HG03342 (cell line): ENCODE results near the gene FGF1.
"Not testable (repeated sequence)": the region's sequence is repeated elsewhere in the genome, so short reads cannot be mapped to it uniquely, and the experiment has no call there.

ENCODE experiments used
- ATAC-seq: cut with Tn5 transposase; IDR thresholded peaks from one replicate; pipeline ENCODE4 v1.9.1; 2021; ENCODE audit warnings: mild to moderate bottlenecking, moderate library complexity; ENCODE audit not compliant: unreplicated experiment

FGF1 gene

GRCh38 chr5:142671266-142671665 is 14.6 kb downstream of the FGF1 start:
- ATAC-seq = no peak

GRCh38 chr5:142670804-142671203 is 15.1 kb downstream of the FGF1 start:
- ATAC-seq = no peak

DNA sequence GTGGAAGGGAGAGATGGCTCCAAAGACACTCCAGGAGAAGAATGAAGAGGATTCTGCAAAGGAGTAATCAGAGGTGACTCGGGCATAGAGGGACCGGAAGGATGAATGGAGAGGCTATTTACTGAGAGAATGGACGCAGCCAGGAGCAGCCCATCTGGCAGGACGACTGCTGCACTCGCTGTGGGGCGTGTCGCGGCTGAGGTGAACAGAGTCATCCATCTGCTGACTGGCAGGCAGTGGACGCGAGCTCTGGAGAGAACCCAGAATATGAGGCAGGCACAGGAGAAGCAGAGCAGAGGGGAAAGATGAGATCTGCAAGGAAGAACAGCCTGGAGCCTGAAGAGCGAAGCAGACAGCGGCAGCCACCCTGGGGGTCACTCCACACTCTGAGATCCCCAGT is 16.4 kb downstream of the FGF1 start:
- no peak for ATAC-seq

DNA sequence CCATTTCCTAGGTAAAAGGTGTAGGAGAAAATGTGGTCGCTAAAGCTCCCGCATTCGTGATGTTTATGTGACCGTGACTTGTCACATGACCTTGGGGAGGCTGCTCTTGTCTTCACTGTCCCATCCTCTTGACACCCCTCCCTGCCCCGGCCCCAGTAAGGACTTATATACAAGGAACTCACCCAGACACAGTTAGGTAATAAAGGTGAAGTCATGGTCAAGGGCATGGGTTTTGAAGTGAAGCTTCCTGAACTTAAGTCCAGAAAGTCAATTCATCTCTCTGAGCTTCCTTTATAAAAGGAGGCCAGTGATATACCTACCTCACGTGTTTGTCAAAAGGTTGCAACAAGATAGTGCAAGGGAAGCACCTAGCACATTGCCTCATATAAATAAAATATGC is 17.6 kb downstream of the FGF1 start:
- no peak for ATAC-seq

GRCh38 chr5:142667831-142668230 is 18.1 kb downstream of the FGF1 start:
- no peak for ATAC-seq

DNA sequence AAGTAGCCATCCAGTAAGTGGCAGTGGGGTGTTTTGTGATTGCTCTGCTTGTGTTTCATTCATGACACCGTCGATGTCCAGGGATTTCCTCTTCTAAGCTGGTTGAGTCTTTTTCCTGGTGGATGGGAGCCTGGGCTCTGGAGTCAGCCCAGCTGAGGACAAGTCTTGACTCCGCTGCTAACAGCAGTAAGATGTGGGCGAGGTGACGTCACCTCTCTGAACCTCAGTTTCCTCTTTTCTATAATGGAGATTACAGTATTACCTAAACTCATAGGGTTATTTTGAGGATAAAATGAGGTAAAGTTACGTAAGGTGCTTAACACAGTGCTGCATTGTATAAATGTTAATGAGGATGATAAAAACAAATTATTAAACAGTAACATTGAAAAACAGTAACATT is 21.3 kb downstream of the FGF1 start:
- no peak for ATAC-seq

DNA sequence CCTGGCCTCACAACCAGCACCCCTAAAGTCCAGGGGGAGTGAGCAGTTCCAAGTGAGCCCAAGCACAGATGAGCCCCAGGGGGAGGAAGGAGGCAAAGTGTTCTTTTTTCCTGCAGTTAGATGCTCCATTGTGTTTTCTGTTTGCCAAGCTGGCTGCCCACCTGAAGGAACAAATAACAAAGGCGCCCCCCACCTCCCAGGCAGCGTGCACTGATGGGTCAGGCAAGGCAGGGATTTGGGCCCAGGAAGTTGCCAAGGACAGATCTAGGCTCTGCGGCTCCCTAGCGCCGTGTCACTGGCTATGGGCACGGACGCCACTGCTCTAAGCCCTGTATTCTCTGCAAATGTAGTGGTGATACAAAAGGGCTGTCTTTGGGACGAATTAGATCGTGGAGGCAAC is 21.8 kb downstream of the FGF1 start:
- no peak for ATAC-seq

DNA sequence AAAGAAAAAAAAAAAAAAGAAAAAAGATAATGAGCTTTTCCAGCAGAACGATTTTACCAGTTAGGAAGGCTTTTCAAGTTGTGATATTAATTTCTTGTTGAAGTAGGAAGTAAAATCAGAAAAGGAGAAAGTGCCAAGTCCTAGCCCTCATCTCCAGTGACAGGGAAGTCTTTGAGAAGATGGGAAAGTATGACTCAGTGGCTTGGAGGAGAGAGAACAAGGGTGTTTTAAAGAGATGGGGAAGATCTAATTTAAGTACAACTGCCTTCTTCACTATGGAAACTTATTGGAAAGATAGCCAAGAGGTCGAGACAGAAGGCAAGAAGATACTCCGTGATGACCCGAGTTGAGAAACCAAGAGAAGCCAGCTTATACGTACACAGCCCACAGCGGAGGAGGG is 22.6 kb downstream of the FGF1 start:
- ATAC-seq = no peak

DNA sequence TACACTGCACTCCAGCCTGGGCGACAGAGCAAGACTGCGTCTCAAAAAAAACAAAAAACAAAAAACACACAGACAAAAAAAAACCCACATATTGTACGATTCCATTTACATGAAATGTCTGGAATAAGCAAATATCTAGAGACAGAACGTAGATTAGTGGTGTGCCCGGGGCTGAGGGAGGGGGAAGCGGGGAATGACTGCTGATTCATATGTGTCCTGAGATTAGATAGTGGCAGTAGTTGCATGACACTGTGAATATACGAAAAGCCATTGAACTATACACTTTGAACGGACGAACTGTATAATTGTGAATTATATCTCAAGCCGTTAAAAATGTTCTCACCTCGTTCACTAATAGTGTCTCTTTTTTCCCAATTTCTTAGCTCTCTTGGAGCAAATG is 23.9 kb downstream of the FGF1 start:
- no peak for ATAC-seq

- ATAC-seq = no peak
Measured at GRCh38 chr5:142661143-142661542, 24.7 kb downstream of the FGF1 start.

DNA sequence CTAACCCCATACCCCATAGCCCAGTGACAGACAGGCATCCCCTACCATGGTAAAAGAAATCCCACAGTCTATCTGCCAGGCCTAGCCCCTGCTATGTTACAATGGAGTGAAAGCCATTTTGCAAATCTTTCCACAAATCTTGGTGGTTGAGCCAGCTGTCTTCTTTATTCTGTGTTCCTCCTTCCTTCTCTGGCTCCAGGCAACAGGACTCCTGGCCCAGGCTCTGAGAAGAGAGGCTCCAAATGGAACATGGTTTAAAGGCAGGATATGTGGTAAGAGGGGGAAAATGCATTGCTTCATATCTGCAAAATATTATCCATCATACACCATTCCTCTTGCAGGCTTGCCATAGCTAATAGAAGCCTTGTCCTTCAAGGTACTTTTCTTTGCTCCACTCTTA is 25.2 kb downstream of the FGF1 start:
- ATAC-seq = no peak

DNA sequence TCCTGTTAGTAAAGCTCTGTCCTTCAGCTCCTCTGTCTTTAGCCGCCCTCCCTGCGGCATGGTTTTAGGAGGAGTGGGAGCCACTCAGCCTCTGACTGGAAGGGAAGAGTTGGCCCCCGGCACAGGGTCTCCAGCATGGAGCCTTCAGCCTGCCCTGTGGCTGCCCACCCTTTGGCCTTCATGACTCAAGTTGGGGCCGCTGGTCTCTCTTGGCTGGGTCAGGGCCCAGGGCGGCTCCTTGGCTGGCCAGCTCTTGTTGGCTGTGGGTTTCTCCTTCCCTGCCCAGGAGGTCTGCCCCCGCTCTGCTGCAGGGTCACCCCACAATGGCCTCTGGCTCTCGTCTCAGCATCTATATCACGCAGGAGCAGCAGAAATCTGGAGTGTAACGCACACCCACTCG is 25.7 kb downstream of the FGF1 start:
- no peak for ATAC-seq

DNA sequence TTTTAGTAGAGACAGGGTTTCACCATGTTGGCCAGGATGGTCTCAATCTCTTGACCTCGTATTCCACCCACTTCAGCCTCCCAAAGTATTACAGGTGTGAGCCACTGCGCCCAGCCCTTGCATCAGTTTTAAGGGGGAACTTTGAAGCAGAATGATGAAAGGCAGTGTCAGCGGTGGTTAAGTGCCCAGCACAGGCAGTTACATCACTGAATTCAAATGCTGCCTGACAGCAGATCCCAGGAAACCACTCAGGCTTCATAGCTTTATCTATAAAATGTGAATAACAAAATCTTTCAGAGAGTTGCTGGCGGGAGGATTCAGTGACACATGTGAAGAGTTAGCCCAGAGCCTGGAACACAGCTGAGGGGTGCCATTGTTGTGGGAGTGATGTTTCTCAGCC is 26.5 kb downstream of the FGF1 start:
- no peak for ATAC-seq

DNA sequence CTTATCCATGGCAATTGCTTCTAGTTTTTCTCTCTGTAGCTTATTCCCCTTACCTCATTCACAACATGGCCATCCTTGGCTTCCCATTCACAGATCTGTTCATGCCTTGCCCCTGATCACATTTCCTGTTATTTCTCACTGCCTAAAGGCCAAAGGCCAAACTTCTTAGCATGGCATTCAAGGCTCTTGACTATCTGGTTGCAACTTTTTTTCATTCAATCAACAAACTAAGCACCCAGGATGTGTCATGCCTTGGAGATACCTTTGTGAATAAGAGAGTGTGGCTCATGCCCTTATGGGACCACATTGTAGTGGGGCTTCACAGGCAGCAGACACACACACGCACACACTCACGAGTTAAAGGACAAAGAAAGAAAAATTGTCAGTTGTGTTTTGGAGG is 27.6 kb downstream of the FGF1 start:
- ATAC-seq = no peak

GRCh38 chr5:142657446-142657845 is 28.4 kb downstream of the FGF1 start:
- ATAC-seq = no peak

GRCh38 chr5:142655339-142656267 is 30.3 kb downstream of the FGF1 start:
- peak; percentile 95 for ATAC-seq

DNA sequence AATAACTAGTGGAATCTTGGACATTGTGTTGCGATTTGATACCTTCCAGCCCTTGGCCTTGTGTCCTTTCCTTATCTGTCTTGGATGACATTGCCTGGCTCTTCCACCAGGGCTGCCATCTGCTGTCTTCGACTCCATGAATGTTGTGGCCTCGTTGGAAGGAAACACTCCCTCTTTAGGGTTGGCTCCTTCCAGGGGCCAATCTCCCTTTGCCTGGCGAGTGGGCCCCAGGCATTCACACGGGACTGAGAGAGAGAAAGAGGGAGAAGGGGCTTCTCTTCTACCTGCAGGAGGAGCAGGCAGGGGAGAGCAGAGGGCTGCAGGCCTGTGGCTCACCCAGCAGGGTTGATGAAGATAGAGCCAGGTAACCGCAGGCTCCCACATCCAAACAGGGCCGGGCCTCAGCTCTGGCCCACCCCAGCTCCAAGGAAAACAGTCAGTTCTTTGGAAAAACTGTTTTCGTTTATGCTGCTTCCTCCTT is 31.3 kb downstream of the FGF1 start:
- ATAC-seq = no peak

GRCh38 chr5:142653321-142653720 is 32.6 kb downstream of the FGF1 start:
- no peak for ATAC-seq

- ATAC-seq = no peak
Measured at GRCh38 chr5:142652563-142652962, 33.3 kb downstream of the FGF1 start.

DNA sequence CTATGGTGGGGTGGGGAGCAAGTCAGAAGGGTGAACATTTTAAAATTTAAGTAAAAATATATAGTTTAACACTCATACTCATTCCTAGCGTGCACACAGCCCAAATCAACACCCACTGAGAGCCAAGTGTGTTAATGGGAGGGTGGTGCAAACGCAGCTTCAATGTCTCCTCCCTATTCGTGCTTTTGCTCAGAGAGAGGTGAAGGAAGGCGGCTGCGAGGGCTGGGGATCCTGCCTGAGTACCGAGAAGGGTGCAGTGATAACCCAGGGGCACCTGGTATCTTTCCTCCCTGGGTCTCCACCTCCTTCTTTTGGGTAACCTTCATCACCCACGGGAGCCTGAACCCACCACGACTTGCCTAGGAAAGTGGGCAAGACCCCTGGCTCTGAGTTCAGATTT is 35.0 kb downstream of the FGF1 start:
- no peak for ATAC-seq

DNA sequence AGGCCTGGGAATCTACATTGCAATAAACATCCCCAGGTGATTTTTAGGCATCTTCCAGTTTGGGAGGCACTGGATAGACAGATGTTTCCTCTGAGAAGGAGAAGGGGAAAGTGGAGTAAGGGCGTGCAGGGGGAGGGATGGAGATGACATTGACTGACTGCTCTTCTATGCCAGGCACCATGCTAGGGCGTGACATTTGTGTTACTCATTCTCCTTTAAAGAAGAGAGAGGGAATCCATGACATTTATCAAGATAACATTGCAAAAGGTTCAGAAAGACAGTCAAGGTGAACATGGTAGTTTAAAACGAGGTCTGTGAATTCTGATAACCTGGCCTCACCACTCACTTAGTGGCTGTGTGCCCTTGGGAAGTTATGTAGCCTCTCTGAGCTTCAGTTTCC is 35.8 kb downstream of the FGF1 start:
- ATAC-seq = no peak

- not testable (repeated sequence) for ATAC-seq
Measured at GRCh38 chr5:142648108-142648507, 37.8 kb downstream of the FGF1 start.

- ATAC-seq = no peak
Measured at GRCh38 chr5:142645456-142645855, 40.4 kb downstream of the FGF1 start.
